RWPE2 (cell line): ENCODE results near the gene ARCN1.

Experiments used
- ATAC-seq: fragments of 200-7000 bp; cut with Tn5 transposase; 3 replicates; pipeline ENCODE4 v1.9.1; 2021; ENCODE audit warnings: low read depth
- DNase-seq: peaks from one replicate; pipeline ENCODE4 v3.0.0-alpha.2; 2020; ENCODE audit warnings: low spot score
- H3K27ac ChIP-seq: fragments of 450-650 bp; 2 replicates; pipeline ENCODE4 v1.5.1; 2017; ENCODE audit warnings: mild to moderate bottlenecking; ENCODE audit not compliant: poor library complexity, severe bottlenecking
- H3K27me3 ChIP-seq: fragments of 250-450 bp; sonication (Bioruptor Pico); 2 replicates; pipeline ENCODE4 v1.5.1; 2021; ENCODE audit warnings: mild to moderate bottlenecking, moderate library complexity; ENCODE audit not compliant: insufficient read depth, poor library complexity, severe bottlenecking
- H3K36me3 ChIP-seq: fragments of 250-450 bp; sonication (Bioruptor Pico); 2 replicates; pipeline ENCODE4 v1.5.1; 2020; ENCODE audit warnings: low read depth, mild to moderate bottlenecking, moderate library complexity
- H3K4me1 ChIP-seq: fragments of 250-450 bp; sonication (Bioruptor Pico); 2 replicates; pipeline ENCODE4 v1.5.1; 2021; ENCODE audit warnings: mild to moderate bottlenecking, moderate library complexity; ENCODE audit not compliant: insufficient read depth, poor library complexity, severe bottlenecking
- H3K4me3 ChIP-seq: fragments of 250-450 bp; sonication (Bioruptor Pico); 2 replicates; pipeline ENCODE4 v1.5.1; 2021; ENCODE audit warnings: mild to moderate bottlenecking, moderate library complexity; ENCODE audit not compliant: severe bottlenecking
- H3K9me3 ChIP-seq: fragments of 250-450 bp; sonication (Bioruptor Pico); 2 replicates; pipeline ENCODE4 v1.5.1; 2021; ENCODE audit warnings: mild to moderate bottlenecking, moderate library complexity; ENCODE audit not compliant: severe bottlenecking
- TF ChIP-seq, protein P1 (sequence below): fragments of 450-650 bp; IDR thresholded peaks from one replicate; pipeline ENCODE4 v1.5.1; 2017; ENCODE audit warnings: mild to moderate bottlenecking, moderate library complexity; ENCODE audit not compliant: poor library complexity, severe bottlenecking

Gene ARCN1

DNA sequence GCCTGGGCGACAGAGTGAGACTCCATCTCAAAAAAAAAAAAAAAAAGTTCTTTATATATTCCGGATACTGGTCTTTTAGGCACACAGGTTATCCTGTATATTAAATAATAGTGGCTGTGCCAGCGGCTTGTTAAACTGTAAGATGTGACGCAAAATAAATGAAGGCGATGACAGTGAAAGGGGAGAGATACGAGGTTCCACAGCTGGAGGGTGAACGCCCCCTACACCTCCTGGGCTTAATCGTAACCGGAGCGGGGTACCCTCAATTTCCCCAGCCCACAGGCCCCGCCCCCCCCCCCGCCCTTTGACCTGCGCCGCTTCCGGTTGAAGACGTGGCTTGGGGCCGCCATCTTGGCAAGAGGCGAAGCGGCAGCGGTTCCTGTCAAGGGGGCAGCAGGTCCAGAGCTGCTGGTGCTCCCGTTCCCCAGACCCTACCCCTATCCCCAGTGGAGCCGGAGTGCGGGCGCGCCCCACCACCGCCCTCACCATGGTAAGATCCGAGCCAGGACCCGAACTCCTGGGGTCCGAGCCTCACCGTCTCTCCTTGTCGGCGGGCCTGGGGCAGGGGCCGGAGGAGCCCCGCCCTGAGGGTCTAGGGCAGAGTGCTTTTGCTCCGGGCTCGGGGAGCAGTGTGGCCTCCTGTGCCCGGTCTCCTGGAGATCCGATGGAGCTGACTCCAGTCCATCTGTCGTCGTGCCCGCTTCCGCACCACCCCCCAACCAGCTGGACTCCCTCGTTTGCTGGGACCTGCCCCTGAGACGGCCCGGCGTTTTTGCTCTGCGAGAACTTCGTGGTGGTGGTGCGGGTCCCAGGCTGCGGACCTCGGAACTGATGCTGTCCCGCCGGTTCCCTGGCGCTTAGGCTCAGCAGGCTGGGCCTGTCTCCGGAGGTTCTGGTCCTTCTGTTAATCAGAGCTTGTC lies at the start of gene ARCN1:
ARCN1 (plus strand) TSS at position 349 of the 920 bp plus-strand sequence; CDS start at position 488, 139 bp downstream.
- Histone ChIP-seq H3K4me3 (peak within 1 kb of the TSS; percentile 99), H3K27me3 (no peaks in the 10 kb centered on the region), H3K4me1 (peaks cover 12% of the 10 kb centered on the region), H3K27ac (peak within 1 kb of the TSS; percentile 73), H3K36me3 (peaks cover 33% of the 10 kb centered on the region), H3K9me3 (no peaks in the 10 kb centered on the region)
- TF ChIP-seq, protein P1, sequence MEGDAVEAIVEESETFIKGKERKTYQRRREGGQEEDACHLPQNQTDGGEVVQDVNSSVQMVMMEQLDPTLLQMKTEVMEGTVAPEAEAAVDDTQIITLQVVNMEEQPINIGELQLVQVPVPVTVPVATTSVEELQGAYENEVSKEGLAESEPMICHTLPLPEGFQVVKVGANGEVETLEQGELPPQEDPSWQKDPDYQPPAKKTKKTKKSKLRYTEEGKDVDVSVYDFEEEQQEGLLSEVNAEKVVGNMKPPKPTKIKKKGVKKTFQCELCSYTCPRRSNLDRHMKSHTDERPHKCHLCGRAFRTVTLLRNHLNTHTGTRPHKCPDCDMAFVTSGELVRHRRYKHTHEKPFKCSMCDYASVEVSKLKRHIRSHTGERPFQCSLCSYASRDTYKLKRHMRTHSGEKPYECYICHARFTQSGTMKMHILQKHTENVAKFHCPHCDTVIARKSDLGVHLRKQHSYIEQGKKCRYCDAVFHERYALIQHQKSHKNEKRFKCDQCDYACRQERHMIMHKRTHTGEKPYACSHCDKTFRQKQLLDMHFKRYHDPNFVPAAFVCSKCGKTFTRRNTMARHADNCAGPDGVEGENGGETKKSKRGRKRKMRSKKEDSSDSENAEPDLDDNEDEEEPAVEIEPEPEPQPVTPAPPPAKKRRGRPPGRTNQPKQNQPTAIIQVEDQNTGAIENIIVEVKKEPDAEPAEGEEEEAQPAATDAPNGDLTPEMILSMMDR: no peak
- DNase-seq (peak; percentile 73), ATAC-seq (peak; percentile 66)

DNA sequence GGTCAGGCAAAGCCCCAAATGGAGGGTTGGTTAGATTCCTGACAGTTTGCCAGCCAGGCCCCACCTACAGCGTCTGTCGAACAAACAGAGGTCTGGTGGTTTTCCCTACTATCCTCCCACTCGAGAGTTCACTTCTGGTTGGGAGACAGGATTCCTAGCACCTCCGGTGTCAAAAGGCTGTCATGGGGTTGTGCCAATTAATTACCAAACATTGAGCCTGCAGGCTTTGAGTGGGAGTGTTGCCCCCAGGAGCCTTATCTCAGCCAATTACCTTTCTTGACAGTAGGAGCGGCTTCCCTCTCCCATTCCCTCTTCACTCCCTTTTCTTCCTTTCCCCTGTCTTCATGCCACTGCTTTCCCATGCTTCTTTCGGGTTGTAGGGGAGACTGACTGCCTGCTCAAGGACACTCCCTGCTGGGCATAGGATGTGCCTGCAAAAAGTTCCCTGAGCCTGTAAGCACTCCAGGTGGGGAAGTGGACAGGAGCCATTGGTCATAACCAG lies 49.6 kb upstream of the ARCN1 start:
- Histone ChIP-seq H3K4me3 (no peak overlapping the region), H3K36me3 (peaks cover 61% of the 10 kb centered on the region), H3K27ac (no peak overlapping the region), H3K27me3 (no peaks in the 10 kb centered on the region), H3K9me3 (no peaks in the 10 kb centered on the region), H3K4me1 (no peaks in the 10 kb centered on the region)
- DNase-seq (no peak), ATAC-seq (peak; percentile 68; the same call in 2 of the 3 replicates)
- TF ChIP-seq, protein P1: peak; percentile 45

DNA sequence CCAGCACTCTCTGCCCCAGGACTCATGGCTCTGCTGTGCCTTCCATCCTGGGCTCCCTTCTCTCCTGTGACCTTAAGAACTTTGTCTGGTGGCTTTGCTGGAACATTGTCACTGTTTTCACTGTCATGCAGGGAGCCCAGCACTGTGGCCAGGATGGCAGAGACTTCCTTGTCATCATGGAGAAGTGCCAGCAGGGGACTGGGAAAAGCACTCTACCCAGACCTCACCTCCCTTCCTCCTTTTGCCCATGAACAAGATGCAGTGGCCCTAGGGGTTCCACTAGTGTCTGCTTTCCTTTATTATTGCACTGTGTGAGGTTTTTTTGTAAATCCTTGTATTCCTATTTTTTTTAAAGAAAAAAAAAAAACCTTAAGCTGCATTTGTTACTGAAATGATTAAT lies 47.9 kb upstream of the ARCN1 start:
- ATAC-seq (no peak), DNase-seq (no peak)
- Histone ChIP-seq H3K4me3 (no peak overlapping the region), H3K4me1 (no peaks in the 10 kb centered on the region), H3K36me3 (peaks cover 46% of the 10 kb centered on the region), H3K27me3 (no peaks in the 10 kb centered on the region), H3K27ac (no peak overlapping the region), H3K9me3 (no peaks in the 10 kb centered on the region)
- TF ChIP-seq, protein P1: no peak

DNA sequence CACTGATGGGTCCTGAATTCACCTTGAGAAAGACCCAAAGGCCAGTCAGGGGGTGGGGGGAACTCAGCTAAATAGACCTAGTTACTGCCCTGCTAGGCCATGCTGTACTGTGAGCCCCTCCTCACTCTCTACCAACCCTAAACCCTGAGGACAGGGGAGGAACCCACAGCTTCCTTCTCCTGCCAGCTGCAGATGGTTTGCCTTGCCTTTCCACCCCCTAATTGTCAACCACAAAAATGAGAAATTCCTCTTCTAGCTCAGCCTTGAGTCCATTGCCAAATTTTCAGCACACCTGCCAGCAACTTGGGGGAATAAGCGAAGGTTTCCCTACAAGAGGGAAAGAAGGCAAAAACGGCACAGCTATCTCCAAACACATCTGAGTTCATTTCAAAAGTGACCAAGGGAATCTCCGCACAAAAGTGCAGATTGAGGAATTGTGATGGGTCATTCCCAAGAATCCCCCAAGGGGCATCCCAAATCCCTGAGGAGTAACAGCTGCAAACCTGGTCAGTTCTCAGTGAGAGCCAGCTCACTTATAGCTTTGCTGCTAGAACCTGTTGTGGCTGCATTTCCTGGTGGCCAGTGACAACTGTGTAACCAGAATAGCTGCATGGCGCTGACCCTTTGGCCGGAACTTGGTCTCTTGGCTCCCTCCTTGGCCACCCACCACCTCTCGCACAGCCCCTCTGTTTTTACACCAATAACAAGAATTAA lies 47.3 kb upstream of the ARCN1 start:
- DNase-seq (no peak), ATAC-seq (no peak)
- no peaks in the 10 kb centered on the region for H3K27me3 ChIP-seq
- TF ChIP-seq, protein P1: no peak
- peaks cover 40% of the 10 kb centered on the region for H3K36me3 ChIP-seq
- H3K9me3 ChIP-seq: no peaks in the 10 kb centered on the region
- H3K27ac ChIP-seq: no peak overlapping the region
- no peak overlapping the region for H3K4me3 ChIP-seq
- peaks cover 5% of the 10 kb centered on the region for H3K4me1 ChIP-seq
